HepG2 (cell line): ENCODE measurements around the gene HS6ST1. TPM values are rescaled to one million over a fixed set of nuclear protein-coding genes. Genes with fewer than 3 reads are reported as not detected.

Experiments used
- ATAD3A ChIP-seq: sonication (generic); formaldehyde crosslinking; IDR thresholded peaks from 2 replicates; pipeline ENCODE4 v1.4.0; 2020; ENCODE audit warnings: missing genetic modification reagents
- HNF1A ChIP-seq, 2 experiments: sonication (generic) in 1 of 2; formaldehyde crosslinking in 1 of 2; IDR thresholded peaks; 2 replicates each; pipeline versions ENCODE4 v1.4.0 to v1.6.1; 2016 to 2020; ENCODE audit warnings: borderline replicate concordance in 1 of 2, low read depth in 1 of 2, mild to moderate bottlenecking in 1 of 2, missing genetic modification reagents in 1 of 2
- KDM2A ChIP-seq: sonication (generic); formaldehyde crosslinking; IDR thresholded peaks from 2 replicates; pipeline ENCODE4 v1.4.0; 2020; ENCODE audit warnings: low read depth, missing genetic modification reagents, borderline replicate concordance
- KMT2A ChIP-seq: sonication (generic); formaldehyde crosslinking; IDR thresholded peaks from 2 replicates; pipeline ENCODE4 v1.4.0; 2020; ENCODE audit warnings: missing genetic modification reagents
- PLRG1 ChIP-seq: fragments of 450-650 bp; conservative IDR thresholded peaks from 2 replicates; pipeline ENCODE4 v1.6.1; 2016
- RARA ChIP-seq: IDR thresholded peaks from 2 replicates; pipeline ENCODE4 v1.6.1; 2016; ENCODE audit warnings: missing genetic modification reagents, missing compliant biosample characterization
- SIX1 ChIP-seq: sonication (generic); formaldehyde crosslinking; IDR thresholded peaks from 2 replicates; pipeline ENCODE4 v1.4.0; 2020; ENCODE audit warnings: missing genetic modification reagents, borderline replicate concordance
- THAP9 ChIP-seq: sonication (generic); formaldehyde crosslinking; IDR thresholded peaks from 2 replicates; pipeline ENCODE4; 2020; ENCODE audit warnings: missing genetic modification reagents, mild to moderate bottlenecking, borderline replicate concordance
- ZBTB33 ChIP-seq: sonication (generic); formaldehyde crosslinking; IDR thresholded peaks from 2 replicates; pipeline ENCODE4 v1.4.0; 2020; ENCODE audit warnings: missing genetic modification reagents
- ZNF253 ChIP-seq: sonication (generic); formaldehyde crosslinking; IDR thresholded peaks from 2 replicates; pipeline ENCODE4 v1.8.0; 2022; ENCODE audit warnings: mild to moderate bottlenecking, missing genetic modification reagents, borderline replicate concordance
- ZNF33A ChIP-seq: sonication (generic); formaldehyde crosslinking; IDR thresholded peaks from 2 replicates; pipeline ENCODE4 v1.5.1; 2020; ENCODE audit warnings: missing genetic modification reagents, mild to moderate bottlenecking, moderate library complexity, borderline replicate concordance
- polyA plus RNA-seq, 8 experiments: library from polyadenylated mRNA; depleted of rRNA in 3 of 8; stranded (reverse) in 7 of 8; unstranded in 1 of 8; fragments of >200 nt; fragmentation: Illumina TruSeq in 4 of 8; extraction: Trizol in 4 of 8; gene quantifications; 2 replicates each; pipeline versions ENCODE4 v1.2.1 to v1.2.3, GENCODE V29; 2011 to 2016; ENCODE audit warnings: low read depth in 4 of 8, missing spikeins in 1 of 8, mixed read lengths in 1 of 8; ENCODE audit not compliant: insufficient read depth in 1 of 8
- total RNA-seq, 5 experiments: library from RNA; depleted of rRNA; stranded (reverse); fragments of >200 nt; fragmentation: Illumina TruSeq; extraction: Trizol; gene quantifications; 2 replicates each; pipeline ENCODE4 v1.2.3, GENCODE V29; 2016; ENCODE audit warnings: low read depth in 1 of 5
- TF ChIP-seq, protein P1 (sequence below): sonication (generic); formaldehyde crosslinking; IDR thresholded peaks from 2 replicates; pipeline ENCODE4 v1.4.0; 2020; ENCODE audit warnings: mild to moderate bottlenecking, missing genetic modification reagents
- TF ChIP-seq, protein P2 (sequence below): sonication (generic); formaldehyde crosslinking; IDR thresholded peaks from 2 replicates; pipeline ENCODE4 v1.4.0; 2020; ENCODE audit warnings: missing genetic modification reagents, borderline replicate concordance
- TF ChIP-seq, protein P3 (sequence below): sonication (generic); formaldehyde crosslinking; IDR thresholded peaks from 2 replicates; pipeline ENCODE4 v1.5.1; 2020; ENCODE audit warnings: mild to moderate bottlenecking, moderate library complexity, missing genetic modification reagents

Gene HS6ST1
- total and polyA plus RNA-seq, 2 of the 13 experiments (the other 11 are each of a cell fraction or from before 2014, with no cell fraction given) = 34.5 to 84.6 TPM

- TF ChIP-seq ZNF33A (CRISPR knock-in tag) (no peak), SIX1 (CRISPR knock-in tag) (peak; percentile 97), ZNF253 (CRISPR knock-in tag) (no peak), ZBTB33 (CRISPR knock-in tag) (0 out of 2 replicates have a peak, but pooled peaks have one; percentile 10), THAP9 (CRISPR knock-in tag) (0 out of 2 replicates have a peak, but pooled peaks have one; percentile 18), ATAD3A (CRISPR knock-in tag) (no peak), KDM2A (no peak), PLRG1 (no peak), KMT2A (CRISPR knock-in tag) (no peak), RARA (peak; percentile 67), HNF1A (IDR thresholded peaks at IDR 0.05; ENCODE audit: low read depth) (no peak), HNF1A (CRISPR knock-in tag; IDR thresholded peaks at IDR 0.05; ENCODE audit: borderline replicate concordance) (peak; percentile 33; the same call in 1 of the 2 replicates)
- TF ChIP-seq, protein P1, sequence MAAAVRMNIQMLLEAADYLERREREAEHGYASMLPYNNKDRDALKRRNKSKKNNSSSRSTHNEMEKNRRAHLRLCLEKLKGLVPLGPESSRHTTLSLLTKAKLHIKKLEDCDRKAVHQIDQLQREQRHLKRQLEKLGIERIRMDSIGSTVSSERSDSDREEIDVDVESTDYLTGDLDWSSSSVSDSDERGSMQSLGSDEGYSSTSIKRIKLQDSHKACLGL (CRISPR knock-in tag) = peak; percentile 44; the same call in 1 of the 2 replicates
- TF ChIP-seq, protein P2, sequence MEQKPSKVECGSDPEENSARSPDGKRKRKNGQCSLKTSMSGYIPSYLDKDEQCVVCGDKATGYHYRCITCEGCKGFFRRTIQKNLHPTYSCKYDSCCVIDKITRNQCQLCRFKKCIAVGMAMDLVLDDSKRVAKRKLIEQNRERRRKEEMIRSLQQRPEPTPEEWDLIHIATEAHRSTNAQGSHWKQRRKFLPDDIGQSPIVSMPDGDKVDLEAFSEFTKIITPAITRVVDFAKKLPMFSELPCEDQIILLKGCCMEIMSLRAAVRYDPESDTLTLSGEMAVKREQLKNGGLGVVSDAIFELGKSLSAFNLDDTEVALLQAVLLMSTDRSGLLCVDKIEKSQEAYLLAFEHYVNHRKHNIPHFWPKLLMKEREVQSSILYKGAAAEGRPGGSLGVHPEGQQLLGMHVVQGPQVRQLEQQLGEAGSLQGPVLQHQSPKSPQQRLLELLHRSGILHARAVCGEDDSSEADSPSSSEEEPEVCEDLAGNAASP (CRISPR knock-in tag) = peak; percentile 68; the same call in 1 of the 2 replicates
- TF ChIP-seq, protein P3, sequence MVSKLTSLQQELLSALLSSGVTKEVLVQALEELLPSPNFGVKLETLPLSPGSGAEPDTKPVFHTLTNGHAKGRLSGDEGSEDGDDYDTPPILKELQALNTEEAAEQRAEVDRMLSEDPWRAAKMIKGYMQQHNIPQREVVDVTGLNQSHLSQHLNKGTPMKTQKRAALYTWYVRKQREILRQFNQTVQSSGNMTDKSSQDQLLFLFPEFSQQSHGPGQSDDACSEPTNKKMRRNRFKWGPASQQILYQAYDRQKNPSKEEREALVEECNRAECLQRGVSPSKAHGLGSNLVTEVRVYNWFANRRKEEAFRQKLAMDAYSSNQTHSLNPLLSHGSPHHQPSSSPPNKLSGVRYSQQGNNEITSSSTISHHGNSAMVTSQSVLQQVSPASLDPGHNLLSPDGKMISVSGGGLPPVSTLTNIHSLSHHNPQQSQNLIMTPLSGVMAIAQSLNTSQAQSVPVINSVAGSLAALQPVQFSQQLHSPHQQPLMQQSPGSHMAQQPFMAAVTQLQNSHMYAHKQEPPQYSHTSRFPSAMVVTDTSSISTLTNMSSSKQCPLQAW = no peak
Measured at GRCh38 chr2:128304715-128305554, 13.7 kb downstream of the HS6ST1 start (continued).
